ENCODE measurements around the gene DOCK2. TPM values are rescaled to one million over a fixed set of nuclear protein-coding genes. Genes with fewer than 3 reads are reported as not detected.
"Not testable (repeated sequence)": the region's sequence is repeated elsewhere in the genome, so short reads cannot be mapped to it uniquely, and the experiment has no call there.

DOCK2 gene
- total RNA-seq, 1 donor from 2014 or later, result 108 TPM

- no peak for ATAC-seq
- no peak for TF ChIP-seq CTCF (IDR thresholded peaks at IDR 0.05)
- no peaks in the 10 kb centered on the region for H3K36me3 ChIP-seq
- intact Hi-C loops (cut with DNase I), result no loop called here
- no peaks in the 10 kb centered on the region for H3K27me3 ChIP-seq (ENCODE audit: low read depth)
- H3K27ac ChIP-seq, result no peak overlapping the region
- H3K4me3 ChIP-seq, result no peak overlapping the region
- no peak for DNase-seq
- H3K9me3 ChIP-seq, result no peaks in the 10 kb centered on the region
- H3K4me1 ChIP-seq, result no peaks in the 10 kb centered on the region
Measured at GRCh38 chr5:169946743-169947295, 309.7 kb downstream of the DOCK2 start.

DNA sequence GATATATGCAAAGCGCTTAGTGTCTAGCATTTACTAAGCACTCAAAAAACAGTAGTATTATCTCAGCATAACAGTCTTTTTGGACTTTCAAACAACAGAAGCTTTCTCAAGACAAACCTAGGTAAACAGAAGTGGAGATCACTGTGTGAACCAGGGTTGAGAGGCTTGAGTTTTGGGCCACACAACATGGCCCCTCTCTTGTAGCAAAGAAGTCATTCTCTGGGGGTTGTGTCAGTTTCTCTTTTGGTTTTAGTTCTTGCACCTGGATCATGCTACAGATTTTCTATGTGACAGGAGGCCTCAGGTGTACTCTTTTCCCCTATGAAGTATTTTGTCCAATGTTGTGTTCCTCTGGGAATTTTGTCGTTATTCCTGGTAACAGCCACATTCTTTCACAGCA is 313.3 kb downstream of the DOCK2 start:
- TF ChIP-seq CTCF (IDR thresholded peaks at IDR 0.05), result no peak
- no peak overlapping the region for H3K27ac ChIP-seq
- H3K4me1 ChIP-seq, result no peaks in the 10 kb centered on the region
- no peaks in the 10 kb centered on the region for H3K36me3 ChIP-seq
- H3K4me3 ChIP-seq, result no peak overlapping the region
- ATAC-seq (no peak), DNase-seq (no peak)
- no peaks in the 10 kb centered on the region for H3K27me3 ChIP-seq (ENCODE audit: low read depth)
- intact Hi-C loops (cut with DNase I), result no loop called here
- no peaks in the 10 kb centered on the region for H3K9me3 ChIP-seq

GRCh38 chr5:169953196-169953595 is 316.1 kb downstream of the DOCK2 start:
- H3K27me3 ChIP-seq (ENCODE audit: low read depth); H3K27ac ChIP-seq; H3K36me3 ChIP-seq; H3K9me3 ChIP-seq; H3K4me1 ChIP-seq; H3K4me3 ChIP-seq; intact Hi-C loops (cut with DNase I); DNase-seq: not testable (repeated sequence)
- peak in 1 of 2 donors; percentile 24 for ATAC-seq

- Histone ChIP-seq H3K36me3 (no peaks in the 10 kb centered on the region), H3K27ac (no peak overlapping the region), H3K9me3 (no peaks in the 10 kb centered on the region), H3K4me1 (no peaks in the 10 kb centered on the region), H3K27me3 (ENCODE audit: low read depth) (no peaks in the 10 kb centered on the region), H3K4me3 (no peak overlapping the region)
- DNase-seq (no peak), ATAC-seq (no peak)
- intact Hi-C loops (cut with DNase I), result no loop called here
- TF ChIP-seq CTCF (IDR thresholded peaks at IDR 0.05), result no peak
Measured at GRCh38 chr5:169954786-169955185, 317.7 kb downstream of the DOCK2 start.

- DNase-seq (no peak), ATAC-seq (no peak)
- TF ChIP-seq CTCF (IDR thresholded peaks at IDR 0.05), result no peak
- H3K9me3 ChIP-seq, result no peaks in the 10 kb centered on the region
- intact Hi-C loops (cut with DNase I), result no loop called here
- no peaks in the 10 kb centered on the region for H3K27me3 ChIP-seq (ENCODE audit: low read depth)
- no peaks in the 10 kb centered on the region for H3K36me3 ChIP-seq
- H3K27ac ChIP-seq, result no peak overlapping the region
- no peak overlapping the region for H3K4me3 ChIP-seq
- no peaks in the 10 kb centered on the region for H3K4me1 ChIP-seq
Measured at GRCh38 chr5:169956126-169956525, 319.1 kb downstream of the DOCK2 start.

DNA sequence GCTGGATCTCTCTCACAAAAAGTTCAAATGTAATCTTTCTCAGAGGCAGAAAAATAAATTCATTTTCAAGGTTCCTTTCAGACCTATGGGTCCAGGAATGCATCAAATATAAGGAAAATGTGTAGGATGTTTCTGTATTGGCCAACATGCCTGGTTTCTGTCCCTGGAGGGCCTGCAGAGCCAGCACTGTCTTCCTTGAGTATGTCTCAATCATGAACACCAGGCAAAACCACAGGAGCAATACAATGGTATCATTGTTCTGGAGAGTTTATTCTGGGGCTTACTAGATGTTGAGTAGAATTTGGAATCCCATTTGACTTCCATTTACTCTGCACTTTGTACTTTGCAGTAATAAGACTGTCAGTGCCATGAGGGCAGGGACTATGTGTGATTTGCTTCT is 319.7 kb downstream of the DOCK2 start:
- no peak overlapping the region for H3K4me3 ChIP-seq
- intact Hi-C loops (cut with DNase I), result no loop called here
- no peaks in the 10 kb centered on the region for H3K27me3 ChIP-seq (ENCODE audit: low read depth)
- ATAC-seq (no peak), DNase-seq (no peak)
- no peaks in the 10 kb centered on the region for H3K9me3 ChIP-seq
- no peak overlapping the region for H3K27ac ChIP-seq
- H3K36me3 ChIP-seq, result no peaks in the 10 kb centered on the region
- H3K4me1 ChIP-seq, result no peaks in the 10 kb centered on the region
- TF ChIP-seq CTCF (IDR thresholded peaks at IDR 0.05), result no peak
